Measurements from ENCODE around the gene JAGN1. TPM values are rescaled to one million over a fixed set of nuclear protein-coding genes. Genes with fewer than 3 reads are reported as not detected.
"Not testable (repeated sequence)": the region's sequence is repeated elsewhere in the genome, so short reads cannot be mapped to it uniquely, and the experiment has no call there.

Gene JAGN1
- total and polyA plus RNA-seq, 4 donors = 20.7 to 43.7 (median 34.9) TPM

- DNase-seq (no peak), ATAC-seq (ENCODE audit: insufficient read depth, low FRiP score) (no peak)
- H3K36me3 ChIP-seq (ENCODE audit: control insufficient read depth in 4 of 4, insufficient read depth in 4 of 4, low read length in 4 of 4) = peaks cover 0 to 12% (median 9%) of the 10 kb centered on the region in 4 donors
- no peaks in the 10 kb centered on the region for H3K27me3 ChIP-seq (ENCODE audit: control insufficient read depth in 3 of 3, insufficient read depth in 3 of 3, low read length in 2 of 3)
- WGBS, 2 donors = 71 to 77% methylated on average over 5 of the region's 5 CpGs
- peaks cover 0 to 9% (median 6%) of the 10 kb centered on the region in 5 donors for H3K4me1 ChIP-seq (ENCODE audit: control insufficient read depth in 5 of 5, insufficient read depth in 5 of 5, low read length in 5 of 5)
- TF ChIP-seq CTCF (IDR thresholded peaks at IDR 0.05; ENCODE audit: control extremely low read depth, extremely low read depth) = no peak
- H3K27ac ChIP-seq (ENCODE audit: low read depth in 1 of 2, low read length in 1 of 2) = no peak overlapping the region
- H3K4me3 ChIP-seq = no peak overlapping the region
- H3K9me3 ChIP-seq (ENCODE audit: control insufficient read depth in 4 of 4, insufficient read depth in 3 of 4, low read length in 3 of 4) = no peaks in the 10 kb centered on the region
- no peak overlapping the region for H3K9ac ChIP-seq (ENCODE audit: insufficient read depth in 1 of 2, low read length in 2 of 2)
These were observed 1.0 kb upstream of the JAGN1 start for GRCh38 chr3:9889405-9889804.

DNA sequence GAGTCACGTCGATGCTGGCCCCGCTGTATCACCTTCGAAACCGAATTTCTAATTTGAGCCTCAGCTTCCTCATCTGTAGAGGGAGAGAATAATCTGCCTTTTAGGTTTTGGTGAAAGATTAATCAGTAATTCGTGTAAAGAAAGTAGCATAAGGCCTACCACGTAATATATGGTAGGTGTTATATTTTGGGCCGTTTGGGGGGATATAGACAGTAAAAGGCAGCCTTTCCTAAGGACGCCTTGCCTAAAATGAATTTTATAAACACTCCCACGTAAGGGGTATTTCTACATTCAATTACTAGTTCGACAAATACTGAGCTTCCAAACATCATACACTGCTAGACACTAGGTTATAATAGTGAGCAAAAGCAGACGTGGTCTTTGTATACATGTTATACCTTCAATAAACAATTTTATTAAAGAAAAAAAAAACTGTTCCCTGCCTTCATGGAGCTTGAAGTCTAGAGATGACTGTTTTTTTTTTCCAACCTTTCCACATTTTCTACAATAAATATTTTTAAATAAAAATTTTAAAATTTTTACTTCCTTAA lies 737 bp downstream of the JAGN1 start:
- ATAC-seq (ENCODE audit: insufficient read depth, low FRiP score) = no peak
- WGBS, 2 donors = 6 to 13% methylated on average over 12 of the region's 12 CpGs

DNA sequence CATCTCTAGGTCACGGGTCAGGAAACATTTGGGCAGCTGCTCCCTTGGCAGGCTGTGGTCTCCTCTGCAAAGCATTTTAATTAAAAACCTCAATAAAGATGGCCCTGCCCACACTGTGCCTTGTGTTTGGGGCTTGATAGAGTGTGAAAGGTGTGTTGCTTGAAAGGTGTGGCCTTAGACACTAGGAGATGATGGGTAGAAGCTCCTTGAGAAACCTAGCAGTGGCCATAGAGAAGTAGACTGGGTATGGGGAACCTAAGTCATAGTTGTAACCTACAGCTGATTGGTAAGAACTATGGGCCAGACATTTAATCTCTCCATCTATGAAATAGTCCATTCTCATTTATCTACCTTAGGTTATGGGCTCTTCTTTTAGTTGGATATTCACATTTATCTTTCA lies 3.3 kb downstream of the JAGN1 start:
- Histone ChIP-seq H3K9ac (ENCODE audit: insufficient read depth in 1 of 2, low read length in 2 of 2) (no peak overlapping the region), H3K36me3 (ENCODE audit: control insufficient read depth in 4 of 4, insufficient read depth in 4 of 4, low read length in 4 of 4) (peaks cover 0 to 14% (median 9%) of the 10 kb centered on the region in 4 donors), H3K27me3 (ENCODE audit: control insufficient read depth in 3 of 3, insufficient read depth in 3 of 3, low read length in 2 of 3) (no peaks in the 10 kb centered on the region), H3K4me1 (ENCODE audit: control insufficient read depth in 5 of 5, insufficient read depth in 5 of 5, low read length in 5 of 5) (peaks cover 8 to 20% (median 14%) of the 10 kb centered on the region in 5 donors), H3K27ac (ENCODE audit: low read depth in 1 of 2, low read length in 1 of 2) (no peak overlapping the region), H3K9me3 (ENCODE audit: control insufficient read depth in 4 of 4, insufficient read depth in 3 of 4, low read length in 3 of 4) (no peaks in the 10 kb centered on the region), H3K4me3 (no peak overlapping the region)
- ATAC-seq (ENCODE audit: insufficient read depth, low FRiP score) (no peak), DNase-seq (no peak)
- 49 to 67% methylated on average over 1 of the region's 1 CpG for whole genome bisulfite sequencing, 2 donors
- TF ChIP-seq CTCF (IDR thresholded peaks at IDR 0.05; ENCODE audit: control extremely low read depth, extremely low read depth) = no peak

More for the DNA sequence above, 737 bp downstream of the JAGN1 start:
- peaks cover 0 to 14% (median 9%) of the 10 kb centered on the region in 4 donors for H3K36me3 ChIP-seq (ENCODE audit: control insufficient read depth in 4 of 4, insufficient read depth in 4 of 4, low read length in 4 of 4)
- H3K4me1 ChIP-seq (ENCODE audit: control insufficient read depth in 5 of 5, insufficient read depth in 5 of 5, low read length in 5 of 5) = peaks cover 0 to 9% (median 6%) of the 10 kb centered on the region in 5 donors
- no peaks in the 10 kb centered on the region for H3K9me3 ChIP-seq (ENCODE audit: control insufficient read depth in 4 of 4, insufficient read depth in 3 of 4, low read length in 3 of 4)
- H3K27ac ChIP-seq (ENCODE audit: low read depth in 1 of 2, low read length in 1 of 2) = peak overlapping the region; percentile 98 to 100
- no peak for DNase-seq
- no peak for TF ChIP-seq CTCF (IDR thresholded peaks at IDR 0.05; ENCODE audit: control extremely low read depth, extremely low read depth)
- peak overlapping the region; percentile 83 to 92 for H3K9ac ChIP-seq (ENCODE audit: insufficient read depth in 1 of 2, low read length in 2 of 2)
- no peaks in the 10 kb centered on the region for H3K27me3 ChIP-seq (ENCODE audit: control insufficient read depth in 3 of 3, insufficient read depth in 3 of 3, low read length in 2 of 3)
- peak overlapping the region; percentile 100 for H3K4me3 ChIP-seq

DNA sequence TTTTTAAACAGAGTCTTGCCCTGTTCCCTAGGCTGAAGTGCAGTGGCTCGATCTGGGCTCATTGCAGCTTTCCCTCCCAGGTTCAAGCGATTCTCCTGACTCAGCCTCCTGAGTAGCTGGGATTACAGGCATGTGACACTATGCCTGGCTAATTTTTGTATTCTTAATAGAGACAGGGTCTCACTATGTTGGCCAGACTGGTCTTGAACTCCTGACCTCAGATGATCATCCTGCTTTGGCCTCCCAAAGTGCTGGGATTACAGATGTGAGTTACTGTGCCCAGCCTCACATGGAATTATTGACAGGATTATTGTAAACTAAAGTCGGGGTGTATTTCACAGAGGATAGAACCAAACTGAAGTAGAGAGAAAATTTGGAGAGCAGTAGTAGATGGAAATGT lies 5.3 kb downstream of the JAGN1 start:
- not testable (repeated sequence) for H3K4me3 ChIP-seq; H3K27ac ChIP-seq (ENCODE audit: low read depth in 1 of 2, low read length in 1 of 2); H3K9me3 ChIP-seq (ENCODE audit: control insufficient read depth in 4 of 4, insufficient read depth in 3 of 4, low read length in 3 of 4); DNase-seq; H3K27me3 ChIP-seq (ENCODE audit: control insufficient read depth in 3 of 3, insufficient read depth in 3 of 3, low read length in 2 of 3); ATAC-seq (ENCODE audit: insufficient read depth, low FRiP score); H3K9ac ChIP-seq (ENCODE audit: insufficient read depth in 1 of 2, low read length in 2 of 2)
- 96 to 100% methylated on average over 3 of the region's 3 CpGs for WGBS, 2 donors
- Histone ChIP-seq H3K36me3 (ENCODE audit: control insufficient read depth in 4 of 4, insufficient read depth in 4 of 4, low read length in 4 of 4) (peaks cover 0 to 14% (median 9%) of the 10 kb centered on the region in 4 donors), H3K4me1 (ENCODE audit: control insufficient read depth in 5 of 5, insufficient read depth in 5 of 5, low read length in 5 of 5) (peaks cover 8 to 25% (median 14%) of the 10 kb centered on the region in 5 donors)

- 81 to 87% methylated on average over 10 of the region's 10 CpGs for WGBS, 2 donors
- ATAC-seq (ENCODE audit: insufficient read depth, low FRiP score); H3K9ac ChIP-seq (ENCODE audit: insufficient read depth in 1 of 2, low read length in 2 of 2); H3K27ac ChIP-seq (ENCODE audit: low read depth in 1 of 2, low read length in 1 of 2); DNase-seq; H3K27me3 ChIP-seq (ENCODE audit: control insufficient read depth in 3 of 3, insufficient read depth in 3 of 3, low read length in 2 of 3); H3K9me3 ChIP-seq (ENCODE audit: control insufficient read depth in 4 of 4, insufficient read depth in 3 of 4, low read length in 3 of 4); H3K4me3 ChIP-seq: not testable (repeated sequence)
- Histone ChIP-seq H3K36me3 (ENCODE audit: control insufficient read depth in 4 of 4, insufficient read depth in 4 of 4, low read length in 4 of 4) (peaks cover 0 to 14% (median 9%) of the 10 kb centered on the region in 4 donors), H3K4me1 (ENCODE audit: control insufficient read depth in 5 of 5, insufficient read depth in 5 of 5, low read length in 5 of 5) (peaks cover 4 to 20% (median 14%) of the 10 kb centered on the region in 5 donors)
These were observed 6.5 kb downstream of the JAGN1 start for GRCh38 chr3:9896755-9897407.

Measured in lung (tissue), 12 donors.